ENCODE results near the gene MLX. TPM values are rescaled to one million over a fixed set of nuclear protein-coding genes. Genes with fewer than 3 reads are reported as not detected.

The MLX gene
- total RNA-seq, 1 experiment from 2014 or later: 45.3 TPM

- H3K23me2 ChIP-seq (ENCODE audit: insufficient read length, low read depth, low read length, poor library complexity, severe bottlenecking): no peaks in the 10 kb centered on the region
- no peaks in the 10 kb centered on the region for H3K79me1 ChIP-seq (ENCODE audit: insufficient read depth, low read depth, low read length, poor library complexity, severe bottlenecking)
- H2BK20ac ChIP-seq (ENCODE audit: low read depth, low read length, poor library complexity, severe bottlenecking): no peak overlapping the region
- Mint-ChIP-seq H3K36me3 (ENCODE audit: insufficient read depth in 1 of 3, low read depth in 3 of 3) (peaks cover 0 to 30% (median 25%) of the 10 kb centered on the region in 3 experiments; a peak in 5 of 7 replicates), H3K27me3 (ENCODE audit: low read depth) (peaks cover 8% of the 10 kb centered on the region), H3K9me3 (no peaks in the 10 kb centered on the region), H3K4me3 (no peak overlapping the region; a peak in 1 of 5 replicates), H3K4me1 (peaks cover 25 to 40% of the 10 kb centered on the region in 2 experiments), H3K27ac (no peak overlapping the region)
- no peak overlapping the region for H2BK12ac ChIP-seq (ENCODE audit: insufficient read length, low read depth, low read length)
- H3K23ac ChIP-seq (ENCODE audit: insufficient read length, low read depth, low read length): no peak overlapping the region
- H3K27me3 ChIP-seq (ENCODE audit: insufficient read depth, low read length): peaks cover 2% of the 10 kb centered on the region; the same call in 1 of the 2 replicates
- H4K20me1 ChIP-seq (ENCODE audit: control insufficient read depth, insufficient read depth, insufficient read length): no peaks in the 10 kb centered on the region
- no peak overlapping the region for H3K4me2 ChIP-seq (ENCODE audit: insufficient read depth, insufficient read length, low read length)
- no peak overlapping the region for H2AK5ac ChIP-seq (ENCODE audit: insufficient read length, low read length)
- no peak overlapping the region for H2AFZ ChIP-seq (ENCODE audit: low read length)
- H3K27ac ChIP-seq (ENCODE audit: insufficient read length, low read depth, low read length): no peak overlapping the region
- no peak overlapping the region for H2BK120ac ChIP-seq (ENCODE audit: low read depth, low read length, poor library complexity, severe bottlenecking)
- no peak overlapping the region for H4K8ac ChIP-seq (replicated peaks; ENCODE audit: insufficient read length, low read depth, low read length)
- peaks cover 11% of the 10 kb centered on the region; the same call in 1 of the 2 replicates for H3K4me1 ChIP-seq (ENCODE audit: insufficient read depth, low read length)
- no peaks in the 10 kb centered on the region for H3K79me2 ChIP-seq (ENCODE audit: insufficient read depth, low read length)
- no peak overlapping the region for H3K56ac ChIP-seq (ENCODE audit: insufficient read length, low read depth, low read length)
- H3T11ph ChIP-seq (ENCODE audit: low read length): no peak overlapping the region
- no peak overlapping the region for H2BK5ac ChIP-seq (ENCODE audit: insufficient read length, low read length)
- H4K91ac ChIP-seq (ENCODE audit: insufficient read length, low read depth, low read length): no peak overlapping the region
- H4K5ac ChIP-seq (ENCODE audit: insufficient read length, low read depth, low read length): no peak overlapping the region
- no peak overlapping the region for H3K14ac ChIP-seq (ENCODE audit: insufficient read depth, low read length)
- WGBS (ENCODE audit: extremely low coverage, insufficient read length, low lambda C conversion rate): no CpG with 5 or more reads among the region's 9 CpGs
- H3K9ac ChIP-seq (ENCODE audit: extremely low read depth, insufficient read length, low read length): no peak overlapping the region
- peak; percentile 42 for DNase-seq
- TF ChIP-seq CTCF (conservative IDR thresholded peaks at IDR 0.05): peak; percentile 52
- no peaks in the 10 kb centered on the region for H3K9me3 ChIP-seq (ENCODE audit: control insufficient read depth, low read depth, low read length)
- peak overlapping the region; percentile 9 for H3K18ac ChIP-seq (ENCODE audit: insufficient read length, low read depth, low read length)
- H3K4ac ChIP-seq (ENCODE audit: low read depth, low read length): no peak overlapping the region
- no peak overlapping the region for H2BK15ac ChIP-seq (ENCODE audit: low read depth, low read length)
Measured at GRCh38 chr17:42520540-42520951, 46.4 kb upstream of the MLX start.
